ENCODE results near the gene FANK1.

DNA sequence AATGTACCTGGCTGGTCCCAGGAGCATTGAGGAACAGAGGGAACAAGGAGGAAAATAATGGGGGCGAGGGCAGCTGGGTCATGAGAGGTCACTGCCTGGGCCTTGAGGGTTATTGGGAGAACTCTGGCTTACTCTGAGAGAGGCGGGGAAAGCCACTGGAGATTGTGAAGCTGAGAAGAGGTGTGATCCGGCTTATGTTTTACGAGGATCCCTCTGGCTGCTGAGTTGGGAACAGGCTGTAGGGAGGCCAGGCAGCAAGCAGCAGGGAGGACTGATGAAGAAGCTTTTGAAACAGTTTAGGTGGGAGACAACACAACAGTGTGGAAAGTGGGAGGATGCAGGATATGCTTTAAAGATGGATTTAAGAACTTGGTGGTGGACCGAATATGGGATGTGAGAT lies 87.3 kb downstream of the FANK1 start:
- TF ChIP-seq, protein P1, sequence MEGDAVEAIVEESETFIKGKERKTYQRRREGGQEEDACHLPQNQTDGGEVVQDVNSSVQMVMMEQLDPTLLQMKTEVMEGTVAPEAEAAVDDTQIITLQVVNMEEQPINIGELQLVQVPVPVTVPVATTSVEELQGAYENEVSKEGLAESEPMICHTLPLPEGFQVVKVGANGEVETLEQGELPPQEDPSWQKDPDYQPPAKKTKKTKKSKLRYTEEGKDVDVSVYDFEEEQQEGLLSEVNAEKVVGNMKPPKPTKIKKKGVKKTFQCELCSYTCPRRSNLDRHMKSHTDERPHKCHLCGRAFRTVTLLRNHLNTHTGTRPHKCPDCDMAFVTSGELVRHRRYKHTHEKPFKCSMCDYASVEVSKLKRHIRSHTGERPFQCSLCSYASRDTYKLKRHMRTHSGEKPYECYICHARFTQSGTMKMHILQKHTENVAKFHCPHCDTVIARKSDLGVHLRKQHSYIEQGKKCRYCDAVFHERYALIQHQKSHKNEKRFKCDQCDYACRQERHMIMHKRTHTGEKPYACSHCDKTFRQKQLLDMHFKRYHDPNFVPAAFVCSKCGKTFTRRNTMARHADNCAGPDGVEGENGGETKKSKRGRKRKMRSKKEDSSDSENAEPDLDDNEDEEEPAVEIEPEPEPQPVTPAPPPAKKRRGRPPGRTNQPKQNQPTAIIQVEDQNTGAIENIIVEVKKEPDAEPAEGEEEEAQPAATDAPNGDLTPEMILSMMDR (IDR thresholded peaks at IDR 0.05) = no peak
- TF ChIP-seq EZH2 (IDR thresholded peaks at IDR 0.05) (no peak), EZH2phosphoT487 (IDR thresholded peaks at IDR 0.05) (no peak)

Measured in neural progenitor cell (in vitro differentiated cells).